Tibial artery (tissue), 4 donors: ENCODE data around the gene TMEM238.

Experiments used
- DNase-seq, 2 donors: peaks; one replicate each; pipeline ENCODE4 v3.0.0-alpha.2; 2019
- H3K27ac ChIP-seq, 2 donors: fragments of 200-600 bp; sonication (generic) in 1 of 2; 1 replicate in 1 of 2; 2 replicates in 1 of 2; pipeline ENCODE4 v1.5.1; 2018 to 2019; ENCODE audit warnings: mild to moderate bottlenecking in 1 of 2
- H3K27me3 ChIP-seq, 2 donors: fragments of 200-600 bp; sonication (generic) in 1 of 2; one replicate each; pipeline versions ENCODE4 v1.5.1 to v1.6.0; 2016 to 2019
- H3K36me3 ChIP-seq, 3 donors: fragments of 200-600 bp; sonication (generic) in 2 of 3; one replicate each; pipeline ENCODE4 v1.5.1; 2016 to 2019; ENCODE audit warnings: mild to moderate bottlenecking in 2 of 3
- H3K4me1 ChIP-seq, 4 donors: fragments of 200-600 bp; sonication (generic) in 2 of 4; 1 replicate in 3 of 4; 2 replicates in 1 of 4; pipeline ENCODE4 v1.5.1; 2016 to 2019
- H3K4me3 ChIP-seq, 2 donors: fragments of 200-600 bp; sonication (generic) in 1 of 2; 1 replicate in 1 of 2; 2 replicates in 1 of 2; pipeline ENCODE4 v1.5.1; 2018 to 2019; ENCODE audit warnings: mild to moderate bottlenecking in 2 of 2
- H3K9me3 ChIP-seq, 3 donors: fragments of 200-600 bp; sonication (generic) in 1 of 3; one replicate each; pipeline ENCODE4 v1.5.1; 2016 to 2019
- CTCF ChIP-seq, 2 experiments: fragments of 200-600 bp in 1 of 2; fragments of 450-650 bp in 1 of 2; IDR thresholded peaks; one replicate each; pipeline ENCODE4 v1.5.1; 2017 to 2019; ENCODE audit warnings: antibody characterized with exemption in 2 of 2, mild to moderate bottlenecking in 1 of 2, moderate library complexity in 1 of 2
- intact Hi-C: fragments of 100-400 bp; cut with DNase I; formaldehyde crosslinking; loops from one replicate; pipeline ENCODE4 v1.15.0; 2023; ENCODE audit warnings: low total_unique reads

TMEM238 gene

DNA sequence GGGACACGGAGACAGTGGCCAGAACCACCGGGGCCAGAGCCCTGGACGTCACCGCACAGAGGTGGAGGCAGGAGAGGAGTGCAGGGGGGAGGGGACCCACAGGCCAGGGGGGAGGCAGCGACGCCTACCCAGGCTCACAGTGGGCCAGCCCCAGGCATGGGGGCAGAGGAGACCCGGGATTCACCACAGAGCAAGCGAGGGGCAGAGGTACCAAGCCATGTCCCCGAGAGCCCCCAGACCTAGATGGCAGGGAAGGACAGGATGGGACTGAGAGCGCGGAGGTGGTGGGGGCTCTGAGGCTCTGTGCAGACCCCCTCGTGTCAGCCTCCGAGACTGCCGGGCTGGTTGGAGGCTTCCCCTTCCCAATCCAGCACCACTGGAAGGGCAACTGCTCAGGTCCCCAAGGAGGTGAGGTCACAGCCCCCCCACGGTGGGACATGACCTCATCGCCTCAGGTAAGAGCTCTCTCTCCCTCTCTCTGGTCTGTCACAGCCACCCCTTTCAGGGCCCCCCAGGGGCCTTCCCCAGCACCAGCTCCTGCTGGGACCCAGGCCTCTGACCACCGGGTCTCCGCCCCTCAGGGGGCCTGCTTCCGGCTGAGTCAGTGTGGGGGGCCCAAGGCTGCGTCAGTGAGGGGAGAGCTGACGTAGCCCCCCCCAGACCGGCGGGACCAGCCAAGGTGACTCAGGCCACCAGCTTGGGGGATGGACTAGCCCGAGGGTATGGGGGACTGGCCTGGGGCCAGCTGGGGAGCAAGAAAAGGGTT is 11.6 kb downstream of the TMEM238 start:
- no peak for TF ChIP-seq CTCF (IDR thresholded peaks at IDR 0.05)
- H3K27me3 ChIP-seq, result peaks cover 4 to 99% of the 10 kb centered on the region in 2 donors
- H3K4me1 ChIP-seq, result peaks cover 0 to 34% (median 20%) of the 10 kb centered on the region in 4 donors
- no peak overlapping the region for H3K27ac ChIP-seq
- no peak for DNase-seq
- H3K36me3 ChIP-seq, result no peaks in the 10 kb centered on the region
- intact Hi-C loops, result no loop called here
- H3K9me3 ChIP-seq, result no peaks in the 10 kb centered on the region
- no peak overlapping the region for H3K4me3 ChIP-seq

DNA sequence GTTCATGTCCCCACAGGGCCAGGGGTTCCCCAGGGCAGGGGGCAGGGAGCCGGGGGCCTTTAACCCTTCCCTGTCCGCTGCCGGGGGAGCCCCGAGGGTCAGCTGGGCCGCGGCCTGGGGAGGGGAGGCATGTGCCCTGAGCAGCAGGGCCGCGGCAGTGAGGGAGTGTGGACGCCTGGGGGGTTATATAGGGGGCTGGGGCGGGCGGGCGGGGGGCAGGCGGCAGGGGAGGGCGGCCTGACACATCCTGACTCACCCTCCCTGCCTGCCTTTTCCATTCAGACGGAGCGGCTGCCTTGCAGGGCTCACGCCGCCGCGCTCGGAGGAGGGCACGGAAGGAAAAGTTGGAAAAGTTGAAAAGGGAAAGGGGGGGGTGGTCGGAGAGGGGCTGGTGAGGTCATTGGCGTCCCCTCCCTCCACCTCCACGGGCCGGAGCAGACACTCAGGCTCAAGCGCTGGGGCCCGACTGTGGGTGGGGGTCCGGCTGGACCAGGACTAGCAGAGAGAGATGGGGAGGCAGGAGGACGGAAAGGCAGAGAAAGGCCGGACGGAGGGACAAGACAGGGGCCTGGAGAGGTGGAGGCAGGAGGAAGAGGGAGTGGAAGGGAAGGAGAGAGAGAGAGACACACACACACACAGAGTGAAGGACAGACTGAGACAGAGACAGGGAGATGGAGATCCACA is 13.6 kb downstream of the TMEM238 start, which contains the start of gene IL11:
TSS of gene IL11 (minus strand) at position 159 of the 684 bp plus-strand sequence. CDS start at position 6, 153 bp downstream.
- intact Hi-C loops, result no loop called here
- H3K27ac ChIP-seq, result no peak within 1 kb of the TSS
- TF ChIP-seq CTCF (IDR thresholded peaks at IDR 0.05), result no peak
- H3K9me3 ChIP-seq, result no peaks in the 10 kb centered on the region
- peaks cover 2 to 90% of the 10 kb centered on the region in 2 donors for H3K27me3 ChIP-seq
- H3K4me3 ChIP-seq, result peak within 1 kb of the TSS in 1 of 2 donors; percentile 31
- DNase-seq, result no peak
- H3K36me3 ChIP-seq, result no peaks in the 10 kb centered on the region
- peaks cover 0 to 34% (median 20%) of the 10 kb centered on the region in 4 donors for H3K4me1 ChIP-seq

DNA sequence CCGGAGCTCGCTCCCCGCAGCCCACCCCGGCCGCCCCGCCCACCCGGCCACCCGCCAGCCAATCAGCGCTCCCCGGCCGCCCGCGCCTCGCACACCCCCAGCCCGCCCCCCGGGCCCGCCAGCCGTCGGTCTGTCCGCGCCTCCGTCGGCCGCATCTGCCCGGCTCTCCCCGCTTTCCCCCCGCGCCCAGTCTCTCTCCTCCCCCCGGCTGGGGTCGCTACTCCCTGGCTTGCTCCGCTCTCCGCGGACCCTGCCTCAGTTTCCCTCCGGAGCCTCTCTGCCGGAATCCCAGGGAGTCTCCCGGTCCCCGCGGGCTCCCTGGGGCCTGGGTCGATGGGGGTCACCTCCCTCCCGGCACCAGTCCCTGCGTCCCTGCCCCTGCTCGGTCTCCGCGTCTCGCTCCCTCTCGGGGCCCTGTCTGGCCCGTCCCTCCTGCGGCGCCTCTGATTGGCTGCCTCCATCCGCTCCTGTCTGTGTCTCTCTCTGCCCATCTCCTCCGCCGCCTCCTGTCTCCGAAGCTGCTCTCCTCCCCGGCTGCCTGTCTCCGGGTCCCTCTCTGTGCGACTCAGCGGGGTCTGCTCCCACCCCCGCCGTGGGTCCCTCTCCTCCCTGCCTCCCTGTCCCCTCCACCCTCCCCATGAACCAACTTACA is 14.3 kb downstream of the TMEM238 start:
- H3K36me3 ChIP-seq, result no peaks in the 10 kb centered on the region
- H3K4me3 ChIP-seq, result peak overlapping the region in 1 of 2 donors; percentile 24
- H3K4me1 ChIP-seq, result peaks cover 0 to 34% (median 20%) of the 10 kb centered on the region in 4 donors
- H3K27ac ChIP-seq, result no peak overlapping the region
- H3K9me3 ChIP-seq, result no peaks in the 10 kb centered on the region
- DNase-seq, result no peak
- TF ChIP-seq CTCF (IDR thresholded peaks at IDR 0.05), result no peak
- intact Hi-C loops, result no loop called here
- H3K27me3 ChIP-seq, result peaks cover 0 to 85% of the 10 kb centered on the region in 2 donors

GRCh38 chr19:55368701-55369563 is 15.2 kb downstream of the TMEM238 start:
- no peak for TF ChIP-seq CTCF (IDR thresholded peaks at IDR 0.05)
- no peak overlapping the region for H3K27ac ChIP-seq
- no peaks in the 10 kb centered on the region for H3K9me3 ChIP-seq
- peaks cover 0 to 77% of the 10 kb centered on the region in 2 donors for H3K27me3 ChIP-seq
- H3K4me3 ChIP-seq, result peak overlapping the region in 1 of 2 donors; percentile 31
- no peaks in the 10 kb centered on the region for H3K36me3 ChIP-seq
- peaks cover 0 to 27% (median 14%) of the 10 kb centered on the region in 4 donors for H3K4me1 ChIP-seq
- no peak for DNase-seq
- intact Hi-C loops, result no loop called here

DNA sequence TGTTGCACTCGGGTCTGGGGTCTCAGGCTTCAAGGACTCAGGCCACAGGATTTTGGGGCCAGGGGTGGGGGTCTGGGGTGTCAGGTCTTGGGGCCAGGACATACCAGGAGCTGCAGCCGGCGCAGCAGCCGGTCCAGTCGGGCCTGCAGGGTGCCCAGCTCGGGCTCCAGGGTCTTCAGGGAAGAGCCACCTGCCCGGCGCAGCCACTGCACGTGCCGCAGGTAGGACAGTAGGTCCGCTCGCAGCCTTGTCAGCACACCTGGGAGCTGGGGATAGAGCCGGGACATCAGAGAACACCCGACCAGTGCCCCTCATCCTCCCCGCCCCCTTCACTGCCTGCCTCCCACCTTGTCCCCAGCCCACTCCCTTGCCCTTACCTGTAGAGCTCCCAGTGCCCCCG is 16.0 kb downstream of the TMEM238 start:
- DNase-seq, result no peak
- no peak for TF ChIP-seq CTCF (IDR thresholded peaks at IDR 0.05)
- intact Hi-C loops, result no loop called here
- Histone ChIP-seq H3K27ac (no peak overlapping the region), H3K27me3 (peaks cover 0 to 69% of the 10 kb centered on the region in 2 donors), H3K4me3 (no peak overlapping the region), H3K36me3 (no peaks in the 10 kb centered on the region), H3K9me3 (no peaks in the 10 kb centered on the region), H3K4me1 (peaks cover 0 to 23% (median 14%) of the 10 kb centered on the region in 4 donors)
